A172 (cell line): Measurements from ENCODE around the gene CADPS2. TPM values are rescaled to one million over a fixed set of nuclear protein-coding genes. Genes with fewer than 3 reads are reported as not detected.

ENCODE experiments used
- DNase-seq: peaks from one replicate; pipeline ENCODE4 v3.0.0-alpha.2; 2015; ENCODE audit warnings: low spot score
- total RNA-seq: library from RNA; depleted of rRNA; stranded (reverse); fragments of >200 nt; shearing (Covaris generic); gene quantifications from 2 replicates; pipeline ENCODE4 v1.2.3, GENCODE V29; 2014

The CADPS2 gene
- total RNA-seq, 1 experiment from 2014 or later: 3.4 TPM

- DNase-seq: no peak
These were observed 282.0 kb downstream of the CADPS2 start for GRCh38 chr7:122604251-122604650.

GRCh38 chr7:122602800-122603199, 283.5 kb downstream of the CADPS2 start:
- no peak for DNase-seq

DNA sequence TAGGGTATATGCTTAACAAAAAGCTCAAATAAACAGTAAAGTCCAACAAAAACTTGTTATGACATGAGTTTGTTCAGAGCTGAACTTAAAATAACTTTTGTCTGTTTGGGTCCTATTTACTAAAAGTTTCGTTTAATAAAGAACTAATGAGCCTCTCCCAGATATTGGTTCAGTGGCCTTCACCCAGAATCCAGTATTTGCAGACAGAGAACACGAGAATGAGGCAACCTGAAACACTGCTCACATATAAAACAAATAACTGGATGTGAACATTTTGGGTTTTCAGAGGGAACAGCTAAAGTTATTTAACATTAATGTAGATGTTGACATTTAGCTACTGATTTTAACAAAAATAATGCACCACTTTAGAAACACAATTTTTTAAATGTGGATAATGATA, 285.6 kb downstream of the CADPS2 start:
- DNase-seq: no peak

- DNase-seq: no peak
These were observed 286.2 kb downstream of the CADPS2 start for GRCh38 chr7:122600042-122600441.

DNA sequence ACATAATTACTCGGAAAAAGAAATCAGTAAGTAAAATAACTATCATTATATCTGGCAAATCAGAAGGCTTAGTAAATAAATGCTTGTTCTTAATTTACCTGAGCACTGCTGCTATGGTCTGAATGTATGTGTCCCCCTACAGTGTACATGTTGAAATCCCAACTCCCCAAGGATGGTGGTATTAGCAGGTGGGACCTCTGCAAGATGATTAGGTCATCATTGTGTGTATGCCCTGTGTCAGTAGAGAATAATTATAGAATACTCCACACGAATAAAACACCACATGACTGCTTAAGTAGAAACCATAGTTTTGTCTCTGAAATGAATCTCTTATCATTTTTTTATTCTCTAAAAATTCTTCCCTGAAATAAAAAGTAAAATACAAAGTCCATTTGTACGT, 289.0 kb downstream of the CADPS2 start:
- DNase-seq: no peak

DNA sequence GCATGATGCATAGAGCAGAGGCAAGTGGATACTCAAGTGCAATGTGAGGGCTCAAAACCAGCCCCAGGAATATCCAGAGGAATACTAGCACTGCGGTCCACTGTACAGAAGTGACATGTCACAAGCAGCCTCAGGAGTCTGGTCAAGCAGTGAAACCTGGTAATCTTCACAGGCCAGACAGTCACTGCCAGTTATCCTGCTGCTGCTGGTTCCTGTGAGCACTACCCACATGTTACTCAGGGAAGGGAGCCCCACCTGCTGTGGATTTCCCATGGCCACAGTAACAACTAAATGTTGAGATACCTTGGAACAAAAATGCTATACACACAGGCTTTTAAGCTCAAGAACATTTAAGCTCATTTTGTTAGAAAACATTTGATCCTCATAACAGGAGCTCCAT, 290.4 kb downstream of the CADPS2 start:
- no peak for DNase-seq

DNA sequence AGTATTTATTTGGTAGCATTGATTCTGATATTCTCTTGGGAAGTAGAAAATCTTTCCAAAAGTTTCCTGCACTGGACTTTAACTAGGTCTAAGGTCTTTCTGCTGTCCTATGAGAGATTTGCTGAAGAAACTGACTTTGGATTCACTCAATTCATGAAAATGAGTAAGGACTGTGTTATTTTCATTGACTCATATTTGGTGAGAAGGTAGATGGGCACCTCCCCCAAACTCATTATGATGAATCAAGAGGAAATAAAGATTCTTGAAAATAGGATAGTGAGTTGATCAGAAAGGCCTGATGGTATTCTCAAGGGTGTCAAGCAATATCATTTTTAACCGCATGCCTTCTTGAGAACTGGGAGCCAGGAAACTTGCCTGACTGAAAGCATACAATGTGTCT, 297.6 kb downstream of the CADPS2 start:
- DNase-seq: peak; percentile 5

DNA sequence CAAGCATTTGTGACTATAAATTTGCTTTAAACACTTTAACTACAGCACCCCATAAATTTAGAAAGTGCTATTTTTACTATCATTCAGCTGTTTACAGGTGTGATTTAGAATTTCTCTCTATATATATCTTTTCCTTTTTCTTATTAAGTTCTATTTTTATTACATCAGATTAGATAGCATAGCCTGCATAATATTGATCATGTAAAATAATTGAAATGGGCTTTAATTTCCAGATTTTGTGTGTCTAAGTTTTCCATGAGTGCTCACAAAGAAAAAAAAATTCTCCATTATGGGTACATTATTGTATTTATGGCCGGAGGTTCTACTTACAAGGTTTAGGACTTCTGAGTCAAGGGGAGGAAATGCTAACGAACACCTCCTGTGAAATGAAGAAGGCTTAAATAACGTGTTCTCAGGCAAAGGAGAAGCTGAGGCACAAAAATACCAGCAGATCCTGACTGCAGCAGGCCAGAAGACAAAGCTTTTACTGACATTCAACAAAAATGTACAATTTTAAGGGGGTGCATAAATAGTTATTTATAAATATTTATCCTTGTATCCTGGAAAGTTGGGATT, 301.5 kb downstream of the CADPS2 start:
- no peak for DNase-seq

DNA sequence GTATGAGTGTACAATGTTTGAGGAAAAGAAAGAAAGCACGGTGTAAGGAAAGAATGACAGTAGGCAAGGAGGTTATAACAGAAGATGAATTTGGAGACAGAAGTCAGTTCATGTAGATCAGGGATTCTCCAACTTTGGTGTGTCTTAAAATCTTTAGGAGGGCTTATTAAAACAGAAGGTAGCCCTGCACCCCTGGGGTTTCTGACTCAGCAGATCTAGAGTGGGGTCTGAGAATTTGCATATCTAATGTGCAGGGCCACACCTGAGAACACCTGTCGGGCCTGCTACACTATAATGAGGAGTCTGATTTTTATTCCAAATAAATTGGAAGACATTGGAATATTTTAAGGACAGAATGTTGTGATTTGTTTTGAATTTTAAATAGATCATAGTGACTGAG, 307.9 kb downstream of the CADPS2 start:
- DNase-seq: no peak

DNA sequence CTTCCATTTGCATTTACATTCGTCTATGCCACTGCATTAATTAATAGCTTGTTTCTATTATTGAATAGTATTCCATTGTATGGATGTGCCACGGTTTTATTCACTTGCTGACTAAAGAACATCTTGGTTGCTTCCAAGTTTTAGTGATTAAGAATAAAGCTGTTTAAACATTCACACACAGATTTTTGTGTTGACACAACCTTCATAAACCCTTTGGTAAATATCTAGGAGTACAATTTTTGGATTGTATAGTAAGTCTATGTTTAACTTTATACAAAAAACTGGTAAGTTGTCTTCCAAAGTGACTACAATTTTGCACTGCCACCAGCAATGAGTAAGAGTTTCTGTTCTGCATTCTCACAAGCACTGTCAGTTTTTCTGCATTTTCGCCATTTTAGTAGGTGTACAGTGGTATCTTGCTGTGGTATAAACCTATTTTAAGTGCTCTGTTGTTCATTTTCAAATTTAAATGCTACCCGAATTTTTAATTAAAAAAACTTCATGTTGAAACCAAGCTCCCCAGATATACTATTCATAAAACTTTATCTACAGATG, 308.7 kb downstream of the CADPS2 start:
- no peak for DNase-seq

GRCh38 chr7:122572706-122573105, 313.6 kb downstream of the CADPS2 start:
- no peak for DNase-seq

- no peak for DNase-seq
These were observed 324.9 kb downstream of the CADPS2 start for GRCh38 chr7:122561326-122561725.

DNA sequence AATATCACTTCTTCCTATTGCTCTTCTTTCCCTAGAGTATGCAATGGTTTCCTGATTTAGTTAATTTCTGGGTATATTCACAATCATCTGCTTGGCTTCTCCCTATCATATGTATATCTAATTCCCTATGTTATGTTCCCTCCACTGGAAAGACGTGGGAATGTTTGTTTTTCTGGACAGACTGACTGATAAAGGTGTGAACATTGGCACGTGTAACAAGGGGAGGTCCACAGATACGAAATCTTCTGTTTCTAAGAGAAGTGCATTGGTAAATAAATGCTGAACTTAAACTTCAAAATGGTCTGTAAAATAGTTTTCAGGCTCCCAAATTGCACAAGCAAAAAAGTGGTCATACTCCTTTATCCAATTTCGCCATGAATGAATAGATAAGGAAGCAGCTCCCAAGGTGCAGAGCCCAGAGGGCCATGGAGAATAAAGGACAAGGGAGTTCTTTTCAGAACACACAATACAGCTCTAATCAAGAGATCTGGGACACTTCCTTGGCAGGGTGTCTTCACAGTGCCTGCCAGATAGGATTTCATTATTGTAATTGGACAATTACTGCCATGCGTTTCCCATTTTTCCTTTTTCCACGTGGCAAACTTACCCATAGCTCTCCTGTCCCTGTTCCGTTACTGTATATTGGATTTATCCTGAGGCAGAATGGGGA, 329.3 kb downstream of the CADPS2 start:
- DNase-seq: no peak

- DNase-seq: no peak
These were observed 330.0 kb downstream of the CADPS2 start for GRCh38 chr7:122556219-122556618.

DNA sequence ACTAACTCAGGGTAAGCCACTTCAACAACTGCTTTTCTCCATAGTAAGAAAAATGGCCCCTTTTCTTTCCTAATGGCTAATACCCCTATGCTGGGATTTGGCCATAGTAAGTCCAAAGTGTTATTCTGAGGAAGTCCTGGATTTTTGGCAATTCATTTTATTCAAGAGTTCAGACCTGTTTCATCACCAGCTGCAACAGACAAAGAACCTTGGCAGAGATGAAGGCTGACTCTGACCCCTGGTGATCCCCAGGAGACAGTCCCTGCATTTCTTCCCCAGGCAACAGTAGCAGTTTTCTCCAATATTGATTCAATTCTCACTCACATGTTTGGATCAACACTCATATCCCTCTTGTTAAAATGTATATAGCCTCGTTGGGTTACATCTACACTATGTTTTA, 332.5 kb downstream of the CADPS2 start:
- no peak for DNase-seq

DNA sequence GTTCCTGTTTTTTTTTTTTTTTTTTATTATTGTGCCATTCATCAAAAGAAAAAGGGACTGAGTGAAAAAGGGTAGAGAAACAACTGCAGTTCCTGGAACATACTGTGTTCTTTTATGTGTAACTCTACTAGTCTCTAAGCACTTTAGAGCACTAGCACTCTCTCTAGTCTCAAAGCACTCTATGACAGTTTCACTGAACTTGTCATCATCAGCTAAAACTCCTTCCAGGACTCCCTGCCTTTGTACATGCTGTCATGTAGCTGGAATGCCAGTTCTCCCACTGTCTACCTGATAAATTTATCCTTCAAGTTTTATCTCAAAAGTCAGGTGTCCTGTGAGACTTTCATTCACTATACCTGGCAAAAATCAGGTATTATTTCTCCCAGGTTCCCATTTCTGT, 333.5 kb downstream of the CADPS2 start:
- DNase-seq: no peak

- DNase-seq: no peak
These were observed 335.7 kb downstream of the CADPS2 start for GRCh38 chr7:122550545-122550944.

- DNase-seq: no peak
These were observed 336.7 kb downstream of the CADPS2 start for GRCh38 chr7:122549578-122549977.

GRCh38 chr7:122546496-122546895, 339.8 kb downstream of the CADPS2 start:
- DNase-seq: no peak

DNA sequence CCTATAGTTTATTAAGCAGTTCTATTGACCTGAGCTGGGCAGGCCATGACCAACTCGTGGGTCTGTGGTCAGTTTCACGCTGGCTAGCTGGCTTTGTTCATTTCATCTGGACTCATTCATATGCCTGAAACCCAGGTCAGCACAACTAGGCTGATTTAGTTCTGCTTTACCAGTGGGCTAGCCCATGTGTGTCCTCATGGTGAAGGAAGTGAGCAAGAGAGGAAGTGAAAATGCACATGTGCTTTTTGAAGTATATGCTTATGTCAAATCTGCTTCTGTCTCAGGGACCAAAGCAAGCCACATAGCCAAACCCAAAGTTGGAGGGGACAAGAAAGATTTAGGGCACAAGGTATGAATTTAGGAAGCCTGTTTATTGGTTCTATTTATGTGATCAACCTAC, 341.8 kb downstream of the CADPS2 start:
- no peak for DNase-seq

DNA sequence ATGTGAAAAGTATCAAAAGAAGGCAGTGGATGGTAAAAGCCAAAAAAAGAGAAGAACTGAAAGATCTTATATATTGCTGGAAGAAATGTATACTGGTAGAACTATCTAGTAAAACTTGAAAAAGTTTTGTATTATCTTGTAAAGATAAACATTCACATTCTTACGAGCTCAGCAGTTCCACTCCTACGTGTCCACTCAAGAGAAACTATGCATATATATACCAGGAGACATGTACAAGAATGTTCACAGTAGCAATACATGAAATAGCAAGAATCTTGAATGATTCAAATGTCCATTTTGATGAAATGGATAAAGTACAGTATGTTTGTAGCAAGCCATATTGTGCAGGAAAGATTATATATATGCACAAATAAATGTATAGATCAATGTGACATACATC, 342.4 kb downstream of the CADPS2 start:
- no peak for DNase-seq

DNA sequence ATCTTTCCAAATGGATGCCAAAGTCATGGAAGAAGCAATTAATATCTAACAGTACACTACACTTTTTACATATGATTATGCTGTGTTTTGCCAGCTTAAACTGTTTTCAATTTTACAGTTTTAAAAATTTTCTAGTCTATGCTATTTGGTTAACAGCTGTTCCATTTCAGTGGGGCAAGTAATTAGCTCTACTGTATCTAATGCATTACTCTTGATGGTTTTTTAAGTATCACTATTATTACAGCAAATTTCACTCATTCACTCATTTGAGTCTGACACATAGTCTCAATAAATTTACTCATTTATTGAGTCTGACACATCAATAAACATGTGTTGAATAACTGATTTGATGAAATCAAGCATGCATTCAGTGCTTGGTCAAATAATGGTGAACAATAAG, 343.1 kb downstream of the CADPS2 start:
- no peak for DNase-seq

DNA sequence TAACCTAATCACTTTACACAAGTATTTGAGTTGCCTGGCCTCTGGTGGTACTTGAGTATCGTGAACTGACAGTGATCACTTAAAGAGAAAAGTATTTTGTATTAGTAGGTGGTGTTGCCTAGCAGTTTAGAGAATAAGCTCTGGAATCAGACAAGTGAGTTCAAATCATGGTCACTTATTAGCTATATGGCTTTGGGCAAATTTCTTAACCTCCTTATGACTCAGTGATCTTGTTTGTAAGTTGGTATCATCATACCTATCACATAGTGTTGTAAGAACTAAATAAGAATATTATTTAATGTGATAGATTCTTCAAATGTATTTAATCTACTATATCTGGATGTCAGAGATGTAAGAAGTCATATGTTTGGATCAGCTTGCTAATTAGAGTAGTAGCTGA, 351.2 kb downstream of the CADPS2 start:
- DNase-seq: no peak
